CD4-positive, alpha-beta T cell (primary cell): ENCODE results near the gene RASA3. TPM values are rescaled to one million over a fixed set of nuclear protein-coding genes. Genes with fewer than 3 reads are reported as not detected.

Experiments used
- ATAC-seq: fragments of 200-7000 bp; cut with Tn5 transposase; one replicate; pipeline ENCODE4 v1.10.0; 2022; ENCODE audit warnings: mild to moderate bottlenecking; ENCODE audit not compliant: poor library complexity
- CTCF ChIA-PET: fragments of 350-600 bp; sonication (Branson Sonifier 250); formaldehyde crosslinking; loops from one replicate; lab custom pipeline; 2021; ENCODE audit warnings: antibody characterized with exemption, inconsistent platforms; lab: Charles Lee
- POLR2A ChIA-PET: fragments of 350-600 bp; sonication (Branson Sonifier 250); formaldehyde crosslinking; loops from one replicate; lab custom pipeline; 2021; ENCODE audit warnings: antibody characterized with exemption, inconsistent platforms; lab: Charles Lee
- DNase-seq, 14 experiments: peaks; one replicate each; pipeline ENCODE4 v3.0.0-alpha.2; 2013 to 2020; ENCODE audit warnings: mixed read lengths in 2 of 14
- H3K27ac ChIP-seq, 2 donors: one replicate each; pipeline versions ENCODE4 v1.5.1 to v1.7.0; 2013; ENCODE audit warnings: low read length in 2 of 2, low read depth in 1 of 2, mild to moderate bottlenecking in 1 of 2
- H3K27me3 ChIP-seq, 2 experiments: 1 replicate in 1 of 2; 2 replicates in 1 of 2; pipeline versions ENCODE4 v1.6.1 to v1.7.0; 2013; ENCODE audit warnings: low read length in 2 of 2, control low read depth in 1 of 2, mild to moderate bottlenecking in 1 of 2, moderate library complexity in 1 of 2; ENCODE audit not compliant: insufficient read depth in 2 of 2, control insufficient read depth in 1 of 2
- H3K36me3 ChIP-seq: one replicate; pipeline ENCODE4 v1.6.1; 2013; ENCODE audit warnings: low read length, control low read depth; ENCODE audit not compliant: insufficient read depth
- H3K4me1 ChIP-seq: one replicate; pipeline ENCODE4 v1.6.1; 2013; ENCODE audit warnings: low read length, control low read depth; ENCODE audit not compliant: insufficient read depth
- H3K4me3 ChIP-seq: one replicate; pipeline ENCODE4 v1.5.1; 2013; ENCODE audit warnings: mild to moderate bottlenecking, low read length, moderate library complexity
- H3K9me3 ChIP-seq, 2 experiments: 1 replicate in 1 of 2; 2 replicates in 1 of 2; pipeline versions ENCODE4 v1.6.1 to v1.7.0; 2013; ENCODE audit warnings: low read length in 2 of 2, mild to moderate bottlenecking in 2 of 2, control low read depth in 1 of 2, moderate library complexity in 1 of 2; ENCODE audit not compliant: control insufficient read depth in 1 of 2, insufficient read depth in 1 of 2
- H3K27ac Mint-ChIP-seq: one replicate; pipeline ENCODE4 v1.8.0; 2020; ENCODE audit warnings: mixed read lengths
- H3K27me3 Mint-ChIP-seq: one replicate; pipeline ENCODE4 v1.8.0; 2021; ENCODE audit warnings: mixed read lengths
- H3K36me3 Mint-ChIP-seq: one replicate; pipeline ENCODE4 v1.8.0; 2021; ENCODE audit warnings: low read depth, mixed read lengths
- H3K4me1 Mint-ChIP-seq: one replicate; pipeline ENCODE4 v1.8.0; 2021; ENCODE audit warnings: low read depth, mixed read lengths
- H3K4me3 Mint-ChIP-seq: one replicate; pipeline ENCODE4 v1.8.0; 2020; ENCODE audit warnings: mild to moderate bottlenecking, mixed read lengths
- H3K9me3 Mint-ChIP-seq: one replicate; pipeline ENCODE4 v1.8.0; 2020; ENCODE audit warnings: mixed read lengths
- intact Hi-C, 2 experiments: fragments of 100-400 bp; cut with DNase I in 1 of 2; cut with micrococcal nuclease in 1 of 2; formaldehyde crosslinking; loops; one replicate each; pipeline versions ENCODE4 v1.15.1 to v1.9.0; 2023 to 2025; cut with DNase I, micrococcal nuclease
- total RNA-seq, 174 experiments: library from RNA in 2 of 174; stranded (reverse) in 2 of 174; gene quantifications; one replicate each; pipeline ENCODE4 v1.2.3 and lab custom pipeline; 2021 to 2026
- TF ChIP-seq, protein P1 (sequence below): fragments of 200-600 bp; IDR thresholded peaks from one replicate; pipeline ENCODE4 v1.8.0; 2022; ENCODE audit warnings: antibody characterized with exemption, mild to moderate bottlenecking

The RASA3 gene
- total RNA-seq, 2 experiments from 2014 or later = 181 to 184 TPM

- Mint-ChIP-seq H3K4me1 (peaks cover 84% of the 10 kb centered on the region), H3K27ac (peak overlapping the region; percentile 53), H3K4me3 (peak overlapping the region; percentile 80), H3K9me3 (peaks cover 15% of the 10 kb centered on the region), H3K36me3 (peaks cover 85% of the 10 kb centered on the region), H3K27me3 (no peaks in the 10 kb centered on the region)
- H3K4me3 ChIP-seq = no peak overlapping the region
- ATAC-seq (no peak), DNase-seq (no peak)
- no peaks in the 10 kb centered on the region for H3K27me3 ChIP-seq
- peaks cover 0 to 26% of the 10 kb centered on the region in 2 experiments for H3K9me3 ChIP-seq
- TF ChIP-seq, protein P1, sequence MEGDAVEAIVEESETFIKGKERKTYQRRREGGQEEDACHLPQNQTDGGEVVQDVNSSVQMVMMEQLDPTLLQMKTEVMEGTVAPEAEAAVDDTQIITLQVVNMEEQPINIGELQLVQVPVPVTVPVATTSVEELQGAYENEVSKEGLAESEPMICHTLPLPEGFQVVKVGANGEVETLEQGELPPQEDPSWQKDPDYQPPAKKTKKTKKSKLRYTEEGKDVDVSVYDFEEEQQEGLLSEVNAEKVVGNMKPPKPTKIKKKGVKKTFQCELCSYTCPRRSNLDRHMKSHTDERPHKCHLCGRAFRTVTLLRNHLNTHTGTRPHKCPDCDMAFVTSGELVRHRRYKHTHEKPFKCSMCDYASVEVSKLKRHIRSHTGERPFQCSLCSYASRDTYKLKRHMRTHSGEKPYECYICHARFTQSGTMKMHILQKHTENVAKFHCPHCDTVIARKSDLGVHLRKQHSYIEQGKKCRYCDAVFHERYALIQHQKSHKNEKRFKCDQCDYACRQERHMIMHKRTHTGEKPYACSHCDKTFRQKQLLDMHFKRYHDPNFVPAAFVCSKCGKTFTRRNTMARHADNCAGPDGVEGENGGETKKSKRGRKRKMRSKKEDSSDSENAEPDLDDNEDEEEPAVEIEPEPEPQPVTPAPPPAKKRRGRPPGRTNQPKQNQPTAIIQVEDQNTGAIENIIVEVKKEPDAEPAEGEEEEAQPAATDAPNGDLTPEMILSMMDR = no peak
- intact Hi-C loops = no loop called here
- ChIA-PET POLR2A (interaction anchor here (0.8 to 1.1 kb wide), 2 partner anchors 9 to 18 kb away, joined by 3 read pairs; no protein-coding TSS in a partner anchor), CTCF (no interaction called here)
- H3K36me3 ChIP-seq = peaks cover 28% of the 10 kb centered on the region
- no peak overlapping the region for H3K27ac ChIP-seq
- H3K4me1 ChIP-seq = peaks cover 57% of the 10 kb centered on the region
Measured at GRCh38 chr13:114096031-114096485, 36.4 kb downstream of the RASA3 start.

DNA sequence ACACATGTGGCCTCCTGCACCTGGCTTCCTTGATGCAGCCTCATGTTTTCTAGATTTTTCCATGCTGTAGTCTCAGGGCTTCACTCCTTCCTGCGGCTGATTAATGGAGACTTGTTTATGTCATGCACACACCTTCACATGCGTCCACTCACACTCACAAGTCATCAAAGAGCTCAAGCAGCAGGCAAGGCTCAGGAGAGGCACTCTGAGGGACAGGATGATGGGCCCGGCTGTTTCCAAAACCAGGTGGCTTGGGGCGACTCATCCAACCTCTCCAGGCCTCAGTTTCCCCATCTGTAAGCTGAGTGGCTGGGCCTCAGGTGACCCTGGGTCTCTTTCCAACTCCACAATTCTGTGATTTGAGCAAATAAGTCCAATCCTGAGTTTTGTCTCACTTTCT is 36.9 kb downstream of the RASA3 start:
- Mint-ChIP-seq H3K9me3 (peaks cover 15% of the 10 kb centered on the region), H3K4me3 (peak overlapping the region; percentile 80), H3K27me3 (no peaks in the 10 kb centered on the region), H3K27ac (peak overlapping the region; percentile 53), H3K36me3 (peaks cover 86% of the 10 kb centered on the region), H3K4me1 (peaks cover 84% of the 10 kb centered on the region)
- Histone ChIP-seq H3K4me3 (no peak overlapping the region), H3K9me3 (peaks cover 2 to 28% of the 10 kb centered on the region in 2 experiments), H3K4me1 (peaks cover 53% of the 10 kb centered on the region), H3K36me3 (peaks cover 23% of the 10 kb centered on the region), H3K27me3 (no peaks in the 10 kb centered on the region), H3K27ac (no peak overlapping the region)
- TF ChIP-seq, protein P1 = no peak
- ChIA-PET POLR2A (interaction anchor here (0.8 to 2.0 kb wide), 4 partner anchors 9 to 21 kb away, joined by 3 to 8 read pairs (median 3); no protein-coding TSS in a partner anchor), CTCF (no interaction called here)
- intact Hi-C loops = no loop called here
- DNase-seq = no peak
- no peak for ATAC-seq

DNA sequence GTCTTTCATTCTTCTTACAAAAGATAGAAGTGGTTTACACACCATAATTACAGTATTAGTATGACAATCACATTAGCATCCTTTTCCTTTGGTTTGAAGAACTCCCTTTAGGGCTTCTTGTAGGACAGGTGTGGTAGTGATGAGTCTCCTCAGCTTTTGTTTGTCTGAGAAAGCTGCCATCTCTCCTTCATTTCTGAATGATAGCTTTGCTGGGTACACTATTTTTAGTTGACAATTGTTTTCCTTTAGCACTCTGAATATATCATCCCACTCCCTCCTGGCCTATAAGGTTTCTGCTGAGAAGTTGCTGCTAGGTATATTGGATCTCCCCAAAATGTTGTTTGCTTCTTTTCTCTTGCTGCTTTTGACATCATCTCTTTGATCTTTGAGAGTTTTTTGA is 39.3 kb downstream of the RASA3 start:
- ATAC-seq (no peak), DNase-seq (no peak)
- H3K27ac Mint-ChIP-seq = peak overlapping the region; percentile 53
- Histone ChIP-seq H3K36me3 (peaks cover 25% of the 10 kb centered on the region), H3K9me3 (peaks cover 4 to 28% of the 10 kb centered on the region in 2 experiments), H3K27ac (no peak overlapping the region), H3K27me3 (no peaks in the 10 kb centered on the region), H3K4me3 (no peak overlapping the region), H3K4me1 (peaks cover 49% of the 10 kb centered on the region)
- H3K4me1 Mint-ChIP-seq = peaks cover 83% of the 10 kb centered on the region
- no peaks in the 10 kb centered on the region for H3K27me3 Mint-ChIP-seq
- TF ChIP-seq, protein P1 = no peak
- ChIA-PET CTCF (no interaction called here), POLR2A (interaction anchor here (0.7 kb wide), 1 partner anchor 27 kb away, joined by 3 read pairs; no protein-coding TSS in a partner anchor)
- peaks cover 15% of the 10 kb centered on the region for H3K9me3 Mint-ChIP-seq
- H3K36me3 Mint-ChIP-seq = peaks cover 98% of the 10 kb centered on the region
- peak overlapping the region; percentile 32 for H3K4me3 Mint-ChIP-seq
- intact Hi-C loops = no loop called here
